HepG2 (cell line): Measurements from ENCODE around the gene UQCC5. TPM values are rescaled to one million over a fixed set of nuclear protein-coding genes. Genes with fewer than 3 reads are reported as not detected.
A peak's percentile ranks its signal among the peaks of the same experiment; 100 is the strongest.

Experiments used
- E2F2 ChIP-seq: sonication (generic); formaldehyde crosslinking; IDR thresholded peaks from 2 replicates; pipeline ENCODE4 v1.4.0; 2020; ENCODE audit warnings: missing genetic modification reagents, borderline replicate concordance
- FOXA3 ChIP-seq: IDR thresholded peaks from 2 replicates; pipeline ENCODE4 v1.6.1; 2016; ENCODE audit warnings: missing genetic modification reagents, missing compliant biosample characterization
- KDM1A ChIP-seq: IDR thresholded peaks from 2 replicates; pipeline ENCODE4 v1.6.1; 2016; ENCODE audit warnings: missing compliant biosample characterization
- KLF15 ChIP-seq: sonication (generic); formaldehyde crosslinking; IDR thresholded peaks from 2 replicates; pipeline ENCODE4 v1.8.1; 2023; ENCODE audit warnings: borderline replicate concordance, mild to moderate bottlenecking, inconsistent platforms, missing genetic modification reagents, mixed read lengths
- NCOR1 ChIP-seq: fragments of 200-600 bp; sonication (generic); IDR thresholded peaks from 2 replicates; pipeline ENCODE4 v1.7.0; 2017; ENCODE audit warnings: antibody characterized with exemption, low read length, borderline replicate concordance
- NFYC ChIP-seq: IDR thresholded peaks from 2 replicates; pipeline ENCODE4 v1.6.1; 2016; ENCODE audit warnings: missing genetic modification reagents, missing compliant biosample characterization
- ZFP37 ChIP-seq: sonication (generic); formaldehyde crosslinking; IDR thresholded peaks from 2 replicates; pipeline ENCODE4 v1.4.0; 2020; ENCODE audit warnings: missing genetic modification reagents, borderline replicate concordance
- ZNF143 ChIP-seq: sonication (generic); formaldehyde crosslinking; IDR thresholded peaks from 2 replicates; pipeline ENCODE4 v1.4.0; 2020; ENCODE audit warnings: missing genetic modification reagents
- ZNF205 ChIP-seq: IDR thresholded peaks from 2 replicates; pipeline ENCODE4 v1.6.1; 2018; ENCODE audit warnings: missing biosample characterization, missing genetic modification reagents
- ZNF749 ChIP-seq: sonication (generic); formaldehyde crosslinking; IDR thresholded peaks from 2 replicates; pipeline ENCODE4 v1.8.0; 2022; ENCODE audit warnings: mild to moderate bottlenecking, missing genetic modification reagents, moderate library complexity, borderline replicate concordance
- ZNF883 ChIP-seq: sonication (generic); formaldehyde crosslinking; IDR thresholded peaks from 2 replicates; pipeline ENCODE4 v1.5.1; 2020; ENCODE audit warnings: mild to moderate bottlenecking, missing genetic modification reagents; ENCODE audit errors: not compliant biosample characterization
- polyA plus RNA-seq, 8 experiments: library from polyadenylated mRNA; depleted of rRNA in 3 of 8; stranded (reverse) in 7 of 8; unstranded in 1 of 8; fragments of >200 nt; fragmentation: Illumina TruSeq in 4 of 8; extraction: Trizol in 4 of 8; gene quantifications; 2 replicates each; pipeline versions ENCODE4 v1.2.1 to v1.2.3, GENCODE V29; 2011 to 2016; ENCODE audit warnings: low read depth in 4 of 8, missing spikeins in 1 of 8, mixed read lengths in 1 of 8; ENCODE audit not compliant: insufficient read depth in 1 of 8
- total RNA-seq, 5 experiments: library from RNA; depleted of rRNA; stranded (reverse); fragments of >200 nt; fragmentation: Illumina TruSeq; extraction: Trizol; gene quantifications; 2 replicates each; pipeline ENCODE4 v1.2.3, GENCODE V29; 2016; ENCODE audit warnings: low read depth in 1 of 5
- TF ChIP-seq, protein P1 (sequence below): sonication (generic); formaldehyde crosslinking; IDR thresholded peaks from 2 replicates; pipeline ENCODE4 v1.4.0; 2020; ENCODE audit warnings: mild to moderate bottlenecking, missing genetic modification reagents
- TF ChIP-seq, protein P2 (sequence below): sonication (generic); formaldehyde crosslinking; IDR thresholded peaks from 2 replicates; pipeline ENCODE4 v1.5.1; 2020; ENCODE audit warnings: mild to moderate bottlenecking, missing genetic modification reagents
- TF ChIP-seq, protein P3 (sequence below), 2 experiments: IDR thresholded peaks; 2 replicates each; pipeline ENCODE4 v1.6.1; 2011 to 2012; ENCODE audit warnings: low read length in 2 of 2, borderline replicate concordance in 1 of 2, low read depth in 1 of 2, mild to moderate bottlenecking in 1 of 2, moderate library complexity in 1 of 2
- TF ChIP-seq, protein P4 (sequence below): IDR thresholded peaks from 2 replicates; pipeline ENCODE4 v1.6.1; 2016

Gene UQCC5
- total and polyA plus RNA-seq, 2 of the 13 experiments (the other 11 are each of a cell fraction or from before 2014, with no cell fraction given): 15.4 to 29.5 TPM

DNA sequence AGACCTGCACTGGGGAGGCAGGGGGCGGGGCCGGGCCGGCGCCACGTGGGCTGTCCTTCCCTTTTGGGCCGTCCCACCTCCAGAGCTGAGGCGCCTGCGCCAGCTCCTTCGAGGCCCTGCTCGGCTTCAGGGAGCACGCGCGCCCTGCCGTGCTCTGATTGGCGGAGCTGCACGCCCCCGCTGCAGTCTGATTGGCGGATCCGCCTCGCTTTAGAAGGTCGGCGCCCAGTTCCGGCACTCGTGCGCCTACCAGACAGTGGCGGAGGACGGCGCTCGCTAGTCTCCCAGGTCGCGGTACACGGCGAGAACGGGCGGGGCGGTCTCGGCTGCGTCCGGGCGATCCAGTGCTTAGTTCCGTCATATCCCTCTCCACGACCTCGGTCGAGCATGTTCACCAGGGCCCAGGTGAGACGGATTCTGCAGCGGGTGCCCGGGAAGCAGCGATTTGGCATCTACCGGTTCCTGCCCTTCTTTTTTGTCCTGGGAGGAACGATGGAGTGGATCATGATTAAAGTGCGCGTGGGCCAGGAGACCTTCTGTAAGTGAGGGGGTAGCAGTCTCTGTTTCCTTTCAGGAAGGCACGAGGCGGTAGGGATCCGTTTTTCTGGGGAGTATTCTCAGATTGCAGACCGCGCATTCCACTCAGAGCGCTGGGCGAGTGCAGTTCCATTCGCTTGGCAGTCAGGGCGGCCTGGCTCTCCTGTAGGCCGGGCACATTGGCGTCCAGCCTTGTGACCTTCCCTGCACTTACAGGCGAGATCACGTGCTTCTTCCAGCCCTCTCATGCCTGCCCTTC, at the start of gene UQCC5 (continued):
- TF ChIP-seq, protein P1, sequence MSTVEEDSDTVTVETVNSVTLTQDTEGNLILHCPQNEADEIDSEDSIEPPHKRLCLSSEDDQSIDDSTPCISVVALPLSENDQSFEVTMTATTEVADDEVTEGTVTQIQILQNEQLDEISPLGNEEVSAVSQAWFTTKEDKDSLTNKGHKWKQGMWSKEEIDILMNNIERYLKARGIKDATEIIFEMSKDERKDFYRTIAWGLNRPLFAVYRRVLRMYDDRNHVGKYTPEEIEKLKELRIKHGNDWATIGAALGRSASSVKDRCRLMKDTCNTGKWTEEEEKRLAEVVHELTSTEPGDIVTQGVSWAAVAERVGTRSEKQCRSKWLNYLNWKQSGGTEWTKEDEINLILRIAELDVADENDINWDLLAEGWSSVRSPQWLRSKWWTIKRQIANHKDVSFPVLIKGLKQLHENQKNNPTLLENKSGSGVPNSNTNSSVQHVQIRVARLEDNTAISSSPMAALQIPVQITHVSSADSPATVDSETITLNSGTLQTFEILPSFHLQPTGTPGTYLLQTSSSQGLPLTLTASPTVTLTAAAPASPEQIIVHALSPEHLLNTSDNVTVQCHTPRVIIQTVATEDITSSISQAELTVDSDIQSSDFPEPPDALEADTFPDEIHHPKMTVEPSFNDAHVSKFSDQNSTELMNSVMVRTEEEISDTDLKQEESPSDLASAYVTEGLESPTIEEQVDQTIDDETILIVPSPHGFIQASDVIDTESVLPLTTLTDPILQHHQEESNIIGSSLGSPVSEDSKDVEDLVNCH: no peak
- TF ChIP-seq FOXA3 (CRISPR knock-in tag) (peak; percentile 33; the same call in 1 of the 2 replicates), ZNF883 (CRISPR knock-in tag) (peak; percentile 64), E2F2 (CRISPR knock-in tag) (0 out of 2 replicates have a peak, but pooled peaks have one; percentile 74), NFYC (CRISPR knock-in tag) (peak; percentile 97), ZNF143 (CRISPR knock-in tag) (0 out of 2 replicates have a peak, but pooled peaks have one; percentile 30), NCOR1 (no peak), KDM1A (no peak; the same call in 1 of the 2 replicates), ZFP37 (CRISPR knock-in tag) (peak; percentile 56; the same call in 1 of the 2 replicates), ZNF749 (CRISPR knock-in tag) (peak; percentile 38; the same call in 1 of the 2 replicates), KLF15 (CRISPR knock-in tag) (0 out of 2 replicates have a peak, but pooled peaks have one; percentile 75), ZNF205 (CRISPR knock-in tag) (0 out of 2 replicates have a peak, but pooled peaks have one; percentile 20)
- TF ChIP-seq, protein P2, sequence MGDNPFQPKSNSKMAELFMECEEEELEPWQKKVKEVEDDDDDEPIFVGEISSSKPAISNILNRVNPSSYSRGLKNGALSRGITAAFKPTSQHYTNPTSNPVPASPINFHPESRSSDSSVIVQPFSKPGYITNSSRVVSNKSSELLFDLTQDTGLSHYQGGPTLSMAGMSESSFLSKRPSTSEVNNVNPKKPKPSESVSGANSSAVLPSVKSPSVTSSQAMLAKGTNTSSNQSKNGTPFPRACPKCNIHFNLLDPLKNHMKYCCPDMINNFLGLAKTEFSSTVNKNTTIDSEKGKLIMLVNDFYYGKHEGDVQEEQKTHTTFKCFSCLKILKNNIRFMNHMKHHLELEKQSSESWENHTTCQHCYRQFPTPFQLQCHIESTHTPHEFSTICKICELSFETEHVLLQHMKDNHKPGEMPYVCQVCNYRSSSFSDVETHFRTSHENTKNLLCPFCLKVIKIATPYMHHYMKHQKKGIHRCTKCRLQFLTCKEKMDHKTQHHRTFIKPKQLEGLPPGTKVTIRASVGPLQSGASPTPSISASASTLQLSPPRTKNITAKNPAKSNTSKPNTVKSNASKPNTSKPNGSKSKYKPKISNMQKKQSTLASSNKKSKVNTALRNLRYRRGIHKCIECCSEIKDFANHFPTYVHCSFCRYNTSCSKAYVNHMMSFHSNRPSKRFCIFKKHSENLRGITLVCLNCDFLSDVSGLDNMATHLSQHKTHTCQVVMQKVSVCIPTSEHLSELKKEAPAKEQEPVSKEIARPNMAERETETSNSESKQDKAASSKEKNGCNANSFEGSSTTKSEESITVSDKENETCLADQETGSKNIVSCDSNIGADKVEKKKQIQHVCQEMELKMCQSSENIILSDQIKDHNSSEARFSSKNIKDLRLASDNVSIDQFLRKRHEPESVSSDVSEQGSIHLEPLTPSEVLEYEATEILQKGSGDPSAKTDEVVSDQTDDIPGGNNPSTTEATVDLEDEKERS (CRISPR knock-in tag): no peak
- TF ChIP-seq, protein P3, sequence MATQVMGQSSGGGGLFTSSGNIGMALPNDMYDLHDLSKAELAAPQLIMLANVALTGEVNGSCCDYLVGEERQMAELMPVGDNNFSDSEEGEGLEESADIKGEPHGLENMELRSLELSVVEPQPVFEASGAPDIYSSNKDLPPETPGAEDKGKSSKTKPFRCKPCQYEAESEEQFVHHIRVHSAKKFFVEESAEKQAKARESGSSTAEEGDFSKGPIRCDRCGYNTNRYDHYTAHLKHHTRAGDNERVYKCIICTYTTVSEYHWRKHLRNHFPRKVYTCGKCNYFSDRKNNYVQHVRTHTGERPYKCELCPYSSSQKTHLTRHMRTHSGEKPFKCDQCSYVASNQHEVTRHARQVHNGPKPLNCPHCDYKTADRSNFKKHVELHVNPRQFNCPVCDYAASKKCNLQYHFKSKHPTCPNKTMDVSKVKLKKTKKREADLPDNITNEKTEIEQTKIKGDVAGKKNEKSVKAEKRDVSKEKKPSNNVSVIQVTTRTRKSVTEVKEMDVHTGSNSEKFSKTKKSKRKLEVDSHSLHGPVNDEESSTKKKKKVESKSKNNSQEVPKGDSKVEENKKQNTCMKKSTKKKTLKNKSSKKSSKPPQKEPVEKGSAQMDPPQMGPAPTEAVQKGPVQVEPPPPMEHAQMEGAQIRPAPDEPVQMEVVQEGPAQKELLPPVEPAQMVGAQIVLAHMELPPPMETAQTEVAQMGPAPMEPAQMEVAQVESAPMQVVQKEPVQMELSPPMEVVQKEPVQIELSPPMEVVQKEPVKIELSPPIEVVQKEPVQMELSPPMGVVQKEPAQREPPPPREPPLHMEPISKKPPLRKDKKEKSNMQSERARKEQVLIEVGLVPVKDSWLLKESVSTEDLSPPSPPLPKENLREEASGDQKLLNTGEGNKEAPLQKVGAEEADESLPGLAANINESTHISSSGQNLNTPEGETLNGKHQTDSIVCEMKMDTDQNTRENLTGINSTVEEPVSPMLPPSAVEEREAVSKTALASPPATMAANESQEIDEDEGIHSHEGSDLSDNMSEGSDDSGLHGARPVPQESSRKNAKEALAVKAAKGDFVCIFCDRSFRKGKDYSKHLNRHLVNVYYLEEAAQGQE (IDR thresholded peaks at IDR 0.05; ENCODE audit: borderline replicate concordance in 1 of 2, low read depth in 1 of 2, low read length in 2 of 2): peak in 1 of 2 experiments; percentile 33; a peak in 1 of 4 replicates
- TF ChIP-seq, protein P4, sequence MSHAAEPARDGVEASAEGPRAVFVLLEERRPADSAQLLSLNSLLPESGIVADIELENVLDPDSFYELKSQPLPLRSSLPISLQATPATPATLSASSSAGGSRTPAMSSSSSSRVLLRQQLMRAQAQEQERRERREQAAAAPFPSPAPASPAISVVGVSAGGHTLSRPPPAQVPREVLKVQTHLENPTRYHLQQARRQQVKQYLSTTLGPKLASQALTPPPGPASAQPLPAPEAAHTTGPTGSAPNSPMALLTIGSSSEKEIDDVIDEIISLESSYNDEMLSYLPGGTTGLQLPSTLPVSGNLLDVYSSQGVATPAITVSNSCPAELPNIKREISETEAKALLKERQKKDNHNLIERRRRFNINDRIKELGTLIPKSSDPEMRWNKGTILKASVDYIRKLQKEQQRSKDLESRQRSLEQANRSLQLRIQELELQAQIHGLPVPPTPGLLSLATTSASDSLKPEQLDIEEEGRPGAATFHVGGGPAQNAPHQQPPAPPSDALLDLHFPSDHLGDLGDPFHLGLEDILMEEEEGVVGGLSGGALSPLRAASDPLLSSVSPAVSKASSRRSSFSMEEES (CRISPR knock-in tag): peak; percentile 83; the same call in 1 of the 2 replicates
